IPS-18a (cell line): ENCODE results near the gene FOXD1.

Source experiments
- H3K27ac ChIP-seq: one replicate; pipeline ENCODE4 v1.5.1; 2013; ENCODE audit warnings: low read length
- H3K27me3 ChIP-seq: one replicate; pipeline ENCODE4 v1.6.1; 2013; ENCODE audit warnings: mild to moderate bottlenecking, low read length; ENCODE audit not compliant: control insufficient read depth, insufficient read depth
- H3K36me3 ChIP-seq: one replicate; pipeline ENCODE4 v1.6.1; 2013; ENCODE audit warnings: low read depth, low read length; ENCODE audit not compliant: control insufficient read depth
- H3K4me1 ChIP-seq: one replicate; pipeline ENCODE4 v1.6.1; 2013; ENCODE audit warnings: low read depth, low read length; ENCODE audit not compliant: control insufficient read depth
- H3K4me3 ChIP-seq: one replicate; pipeline ENCODE4 v1.5.1; 2013; ENCODE audit warnings: low read length
- H3K9ac ChIP-seq: one replicate; pipeline ENCODE4 v1.6.1; 2013; ENCODE audit warnings: mild to moderate bottlenecking, low read length, moderate library complexity
- H3K9me3 ChIP-seq: one replicate; pipeline ENCODE4 v1.6.1; 2013; ENCODE audit warnings: low read depth, low read length; ENCODE audit not compliant: control insufficient read depth

FOXD1 gene

GRCh38 chr5:73437101-73437776 is 11.3 kb downstream of the FOXD1 start:
- Histone ChIP-seq H3K36me3 (no peaks in the 10 kb centered on the region), H3K27me3 (peaks cover 99% of the 10 kb centered on the region), H3K4me3 (peak overlapping the region; percentile 36), H3K4me1 (peaks cover 12% of the 10 kb centered on the region), H3K27ac (no peak overlapping the region), H3K9ac (peak overlapping the region; percentile 12), H3K9me3 (no peaks in the 10 kb centered on the region)

DNA sequence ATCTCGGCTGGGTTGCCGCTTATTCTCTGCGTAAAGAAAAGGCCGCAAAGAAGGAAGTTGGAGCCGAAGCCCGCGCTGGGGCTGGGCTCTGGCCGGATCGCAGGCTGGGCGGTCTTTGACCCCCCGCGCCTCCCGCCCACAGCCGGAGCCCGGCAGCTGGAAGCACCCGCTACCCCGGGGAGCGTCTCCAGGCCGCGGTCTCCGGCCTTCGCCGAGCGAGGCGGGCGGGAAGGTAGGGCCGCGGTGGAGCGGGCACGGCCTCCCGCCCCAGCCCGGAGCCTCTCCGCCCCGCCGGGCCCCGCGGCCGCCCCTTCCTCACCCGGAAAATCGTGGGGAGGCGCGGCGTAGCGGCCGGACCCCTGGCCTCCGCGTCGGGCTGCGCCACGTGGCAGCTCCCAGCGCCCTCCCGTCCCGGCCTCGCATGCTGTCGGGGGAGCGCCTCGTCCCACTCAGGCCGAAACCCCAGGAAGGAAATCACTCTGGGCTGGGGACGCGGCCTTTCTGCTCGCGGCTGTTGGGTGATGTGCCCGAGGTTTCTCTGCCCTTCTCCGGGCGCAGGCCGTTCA is 12.0 kb downstream of the FOXD1 start:
- Histone ChIP-seq H3K9me3 (no peaks in the 10 kb centered on the region), H3K4me1 (peaks cover 12% of the 10 kb centered on the region), H3K27me3 (peaks cover 98% of the 10 kb centered on the region), H3K4me3 (peak overlapping the region; percentile 36), H3K36me3 (no peaks in the 10 kb centered on the region), H3K9ac (peak overlapping the region; percentile 12), H3K27ac (no peak overlapping the region)

GRCh38 chr5:73435759-73436534 is 12.6 kb downstream of the FOXD1 start:
- H3K27me3 ChIP-seq, result peaks cover 97% of the 10 kb centered on the region
- no peaks in the 10 kb centered on the region for H3K9me3 ChIP-seq
- H3K4me1 ChIP-seq, result peaks cover 12% of the 10 kb centered on the region
- H3K4me3 ChIP-seq, result peak overlapping the region; percentile 36
- no peaks in the 10 kb centered on the region for H3K36me3 ChIP-seq
- H3K9ac ChIP-seq, result no peak overlapping the region
- no peak overlapping the region for H3K27ac ChIP-seq

GRCh38 chr5:73434907-73435306 is 13.7 kb downstream of the FOXD1 start:
- peaks cover 87% of the 10 kb centered on the region for H3K27me3 ChIP-seq

GRCh38 chr5:73434461-73434860 is 14.1 kb downstream of the FOXD1 start:
- Histone ChIP-seq H3K27me3 (peaks cover 82% of the 10 kb centered on the region), H3K9ac (no peak overlapping the region), H3K4me3 (no peak overlapping the region), H3K27ac (no peak overlapping the region), H3K4me1 (peaks cover 12% of the 10 kb centered on the region), H3K36me3 (no peaks in the 10 kb centered on the region), H3K9me3 (no peaks in the 10 kb centered on the region)

More at GRCh38 chr5:73434907-73435306, 13.7 kb downstream of the FOXD1 start:
- Histone ChIP-seq H3K36me3 (no peaks in the 10 kb centered on the region), H3K4me1 (peaks cover 12% of the 10 kb centered on the region), H3K9ac (no peak overlapping the region), H3K27ac (no peak overlapping the region), H3K4me3 (no peak overlapping the region), H3K9me3 (no peaks in the 10 kb centered on the region)

- Histone ChIP-seq H3K9me3 (no peaks in the 10 kb centered on the region), H3K27ac (no peak overlapping the region), H3K9ac (no peak overlapping the region), H3K4me3 (no peak overlapping the region), H3K27me3 (peaks cover 79% of the 10 kb centered on the region), H3K36me3 (no peaks in the 10 kb centered on the region), H3K4me1 (peaks cover 12% of the 10 kb centered on the region)
Measured at GRCh38 chr5:73433982-73434342, 14.6 kb downstream of the FOXD1 start.

GRCh38 chr5:73433272-73433981 is 15.2 kb downstream of the FOXD1 start:
- Histone ChIP-seq H3K27me3 (peaks cover 79% of the 10 kb centered on the region), H3K36me3 (no peaks in the 10 kb centered on the region), H3K9me3 (no peaks in the 10 kb centered on the region), H3K27ac (no peak overlapping the region), H3K4me1 (peaks cover 12% of the 10 kb centered on the region), H3K4me3 (no peak overlapping the region), H3K9ac (no peak overlapping the region)

- Histone ChIP-seq H3K4me1 (peaks cover 4% of the 10 kb centered on the region), H3K27me3 (peaks cover 66% of the 10 kb centered on the region), H3K4me3 (no peak overlapping the region), H3K36me3 (no peaks in the 10 kb centered on the region), H3K9ac (no peak overlapping the region), H3K27ac (no peak overlapping the region), H3K9me3 (no peaks in the 10 kb centered on the region)
Measured at GRCh38 chr5:73431204-73431851, 17.2 kb downstream of the FOXD1 start.

DNA sequence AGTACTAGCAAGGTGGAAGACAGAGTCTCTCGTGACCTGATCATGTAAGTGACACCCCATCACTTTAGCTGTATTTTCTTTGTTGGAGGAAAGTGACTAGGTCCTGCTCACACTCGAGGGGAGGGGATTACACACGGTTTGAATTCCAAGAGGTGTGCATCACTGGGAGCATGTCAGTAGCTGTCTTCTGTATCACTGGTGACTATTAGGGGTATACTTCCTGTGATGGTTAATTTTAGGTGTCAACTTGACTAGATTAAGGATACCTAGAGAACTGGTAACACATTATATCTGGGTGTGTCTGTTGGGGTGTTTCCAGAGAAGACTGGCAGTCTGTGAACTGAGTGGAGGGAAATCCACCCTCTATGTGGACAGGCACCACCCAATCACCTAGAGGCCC is 22.5 kb downstream of the FOXD1 start:
- Histone ChIP-seq H3K36me3 (no peaks in the 10 kb centered on the region), H3K4me1 (no peaks in the 10 kb centered on the region), H3K9ac (no peak overlapping the region), H3K27ac (no peak overlapping the region), H3K4me3 (no peak overlapping the region), H3K9me3 (no peaks in the 10 kb centered on the region), H3K27me3 (peaks cover 42% of the 10 kb centered on the region)

GRCh38 chr5:73424556-73424977 is 24.0 kb downstream of the FOXD1 start:
- Histone ChIP-seq H3K9ac (no peak overlapping the region), H3K4me1 (no peaks in the 10 kb centered on the region), H3K27ac (no peak overlapping the region), H3K36me3 (no peaks in the 10 kb centered on the region), H3K27me3 (peaks cover 57% of the 10 kb centered on the region), H3K4me3 (no peak overlapping the region), H3K9me3 (no peaks in the 10 kb centered on the region)

GRCh38 chr5:73422164-73422563 is 26.4 kb downstream of the FOXD1 start:
- Histone ChIP-seq H3K36me3 (no peaks in the 10 kb centered on the region), H3K9ac (no peak overlapping the region), H3K4me3 (no peak overlapping the region), H3K9me3 (no peaks in the 10 kb centered on the region), H3K27me3 (peaks cover 65% of the 10 kb centered on the region), H3K4me1 (no peaks in the 10 kb centered on the region), H3K27ac (no peak overlapping the region)
